Loucy (cell line): Measurements from ENCODE around the gene PIGK.

ENCODE experiments used
- EZH2phosphoT487 ChIP-seq: fragments of 200-600 bp; IDR thresholded peaks from 2 replicates; pipeline ENCODE4 v1.6.1; 2018; ENCODE audit warnings: antibody characterized with exemption, mild to moderate bottlenecking, moderate library complexity, borderline replicate concordance
- TF ChIP-seq, protein P1 (sequence below): fragments of 200-600 bp; sonication (generic); conservative IDR thresholded peaks from 2 replicates; pipeline ENCODE4 v1.5.1; 2014; ENCODE audit warnings: mild to moderate bottlenecking, antibody characterized with exemption, low read length

DNA sequence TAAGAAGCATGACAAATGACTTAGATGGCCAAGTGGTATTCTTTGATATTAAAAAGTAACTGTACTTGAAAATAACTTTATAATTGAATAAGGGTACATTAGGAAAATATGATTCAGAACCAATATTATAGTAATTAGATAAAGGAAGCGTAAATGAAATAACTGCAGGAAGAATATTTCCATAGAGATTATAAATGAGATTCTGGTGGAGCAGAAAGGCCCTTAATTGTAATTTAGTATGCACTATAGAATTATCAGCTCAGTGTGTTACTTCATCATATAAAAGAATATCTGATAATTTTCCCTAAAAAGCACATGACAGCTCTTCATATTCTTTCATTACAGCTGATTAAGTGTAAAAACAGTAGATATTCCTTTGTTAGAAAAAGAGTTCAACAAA lies 171.7 kb downstream of the PIGK start:
- TF ChIP-seq, protein P1, sequence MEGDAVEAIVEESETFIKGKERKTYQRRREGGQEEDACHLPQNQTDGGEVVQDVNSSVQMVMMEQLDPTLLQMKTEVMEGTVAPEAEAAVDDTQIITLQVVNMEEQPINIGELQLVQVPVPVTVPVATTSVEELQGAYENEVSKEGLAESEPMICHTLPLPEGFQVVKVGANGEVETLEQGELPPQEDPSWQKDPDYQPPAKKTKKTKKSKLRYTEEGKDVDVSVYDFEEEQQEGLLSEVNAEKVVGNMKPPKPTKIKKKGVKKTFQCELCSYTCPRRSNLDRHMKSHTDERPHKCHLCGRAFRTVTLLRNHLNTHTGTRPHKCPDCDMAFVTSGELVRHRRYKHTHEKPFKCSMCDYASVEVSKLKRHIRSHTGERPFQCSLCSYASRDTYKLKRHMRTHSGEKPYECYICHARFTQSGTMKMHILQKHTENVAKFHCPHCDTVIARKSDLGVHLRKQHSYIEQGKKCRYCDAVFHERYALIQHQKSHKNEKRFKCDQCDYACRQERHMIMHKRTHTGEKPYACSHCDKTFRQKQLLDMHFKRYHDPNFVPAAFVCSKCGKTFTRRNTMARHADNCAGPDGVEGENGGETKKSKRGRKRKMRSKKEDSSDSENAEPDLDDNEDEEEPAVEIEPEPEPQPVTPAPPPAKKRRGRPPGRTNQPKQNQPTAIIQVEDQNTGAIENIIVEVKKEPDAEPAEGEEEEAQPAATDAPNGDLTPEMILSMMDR: no peak
- no peak for TF ChIP-seq EZH2phosphoT487
